ENCODE measurements around the gene VGLL4. TPM values are rescaled to one million over a fixed set of nuclear protein-coding genes. Genes with fewer than 3 reads are reported as not detected.
A peak's percentile ranks its signal among the peaks of the same experiment; 100 is the strongest.

Gene VGLL4
- total and polyA plus RNA-seq, 2 of the 4 experiments (the other 2 are of a cell fraction), result 26.2 to 35.4 TPM

DNA sequence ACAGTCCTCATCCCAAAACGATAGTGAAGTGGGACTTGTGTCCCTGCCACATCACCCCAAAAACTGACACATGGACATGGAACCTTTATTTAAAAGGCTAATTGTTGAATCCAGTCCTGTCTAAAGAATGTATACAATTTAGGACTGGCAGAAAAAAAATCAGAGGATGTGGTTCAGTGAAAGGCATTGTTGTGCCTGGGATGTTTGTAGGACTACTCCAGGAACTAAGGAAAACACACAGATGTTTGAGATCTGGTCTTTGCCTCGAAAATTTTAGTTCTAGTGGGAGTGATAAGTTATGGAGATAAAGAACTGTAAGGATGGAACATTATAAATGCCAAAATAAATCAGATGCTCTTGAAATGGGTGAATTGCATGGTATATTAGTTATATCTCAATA, 27.2 kb downstream of the VGLL4 start:
- WGBS, 2 experiments (ENCODE audit: extremely low coverage in 2 of 2, insufficient read length in 1 of 2), result no CpG with 5 or more reads among the region's 2 CpGs
- dilution Hi-C loops (cut with HindIII; ENCODE audit: low sequenced_read_pairs, unreplicated experiment), result no loop called here

More for the DNA sequence above, 27.2 kb downstream of the VGLL4 start:
- Histone ChIP-seq H3K9me3 (ENCODE audit: control insufficient read depth, insufficient read depth, low read length) (no peaks in the 10 kb centered on the region), H3K9ac (ENCODE audit: low read depth, low read length) (no peak overlapping the region), H3K27ac (ENCODE audit: insufficient read depth, low read length) (peak overlapping the region; percentile 16; the same call in 1 of the 2 replicates), H3K27me3 (ENCODE audit: control insufficient read depth, insufficient read depth, low read length) (no peaks in the 10 kb centered on the region), H3K4ac (ENCODE audit: low read depth, low read length) (peak overlapping the region; percentile 69), H3K14ac (replicated peaks; ENCODE audit: low read depth, low read length) (peak overlapping the region; percentile 59; the same call in 1 of the 2 replicates), H2AK5ac (ENCODE audit: low read depth, low read length) (peak overlapping the region; percentile 77; the same call in 1 of the 2 replicates), H2BK5ac (ENCODE audit: low read depth, low read length, poor library complexity, severe bottlenecking) (peak overlapping the region; percentile 53), H4K5ac (ENCODE audit: low read depth, low read length) (peak overlapping the region; percentile 34; the same call in 1 of the 2 replicates), H3K4me1 (ENCODE audit: control insufficient read depth, insufficient read depth, low read length) (peaks cover 36% of the 10 kb centered on the region), H3K36me3 (ENCODE audit: control insufficient read depth, insufficient read depth, low read length) (peaks cover 2% of the 10 kb centered on the region; the same call in 1 of the 2 replicates), H4K20me1 (ENCODE audit: insufficient read depth, low read length) (peaks cover 89% of the 10 kb centered on the region), H4K91ac (ENCODE audit: insufficient read depth, low read depth, low read length) (0 out of 2 replicates have a peak overlapping the region, but pooled peaks have one; percentile 4), H2BK120ac (ENCODE audit: low read depth, low read length) (0 out of 2 replicates have a peak overlapping the region, but pooled peaks have one; percentile 57), H2BK15ac (ENCODE audit: low read depth, low read length) (no peak overlapping the region), H4K8ac (ENCODE audit: low read depth in 2 of 2, low read length in 2 of 2) (peak overlapping the region in 1 of 2 experiments; percentile 56; a peak in 2 of 4 replicates), H3K4me3 (ENCODE audit: insufficient read depth, low read depth, low read length) (no peak overlapping the region), H3K9me1 (ENCODE audit: insufficient read depth, low read length) (peaks cover 40% of the 10 kb centered on the region), H3K56ac (ENCODE audit: extremely low read depth, insufficient read depth, low read length) (no peak overlapping the region), H3K4me2 (ENCODE audit: low read depth, low read length) (peak overlapping the region; percentile 20; the same call in 1 of the 2 replicates), H2AK9ac (replicated peaks; ENCODE audit: low read depth, low read length, poor library complexity) (no peak overlapping the region), H2BK20ac (ENCODE audit: low read depth, low read length) (no peak overlapping the region), H2AFZ (replicated peaks; ENCODE audit: low read length, poor library complexity) (no peak overlapping the region), H3K23ac (ENCODE audit: low read depth, low read length) (peak overlapping the region; percentile 46), H3K18ac (ENCODE audit: low read depth, low read length) (peak overlapping the region; percentile 45; the same call in 1 of the 2 replicates), H3K79me1 (ENCODE audit: low read depth in 1 of 2, low read length in 2 of 2) (peaks cover 23 to 86% of the 10 kb centered on the region in 2 experiments)
- ATAC-seq (ENCODE audit: low read depth) (peak; percentile 22; the same call in 1 of the 2 replicates), DNase-seq (no peak)
- no TSS peak for BruUV-seq (replicated peaks)
- CTCF ChIA-PET, result no interaction called here
- POLR2A ChIA-PET (ENCODE audit: unreplicated experiment), result no interaction called here
- intact Hi-C loops (cut with micrococcal nuclease) (no loop called here), in situ Hi-C loops (cut with MboI; ENCODE audit: low sequenced_read_pairs) (no loop called here)
- TF ChIP-seq CEBPB (IDR thresholded peaks at IDR 0.05; ENCODE audit: low read depth, low read length) (no peak), BHLHE40 (IDR thresholded peaks at IDR 0.05; ENCODE audit: low read depth, low read length) (no peak), FOS (IDR thresholded peaks at IDR 0.05; ENCODE audit: low read depth, low read length) (no peak)

Measured in IMR-90 (cell line).